Stimulated activated CD4-positive, alpha-beta T cell treated with anti-CD3 and anti-CD28 coated beads, Interleukin-1b, Interleukin-23, amount 100 ng/mL, for 4 hours (primary cell): ENCODE data around the gene SLC18A2.
"Not testable (repeated sequence)": the region's sequence is repeated elsewhere in the genome, so short reads cannot be mapped to it uniquely, and the experiment has no call there.

Experiments used
- DNase-seq, 2 donors: peaks; one replicate each; pipeline ENCODE4 v3.0.0-alpha.2; 2020; ENCODE audit warnings: low read depth in 2 of 2

The SLC18A2 gene

GRCh38 chr10:117240621-117241529 is at the start of gene SLC18A2:
Gene SLC18A2, plus strand, starts transcription at chr10:117241114. Its CDS starts 580 bp downstream, at chr10:117241694.
- no peak for DNase-seq

- DNase-seq = no peak
Measured at GRCh38 chr10:117197189-117197588, 43.7 kb upstream of the SLC18A2 start, which contains the start of gene KCNK18. Gene KCNK18, plus strand, starts transcription at chr10:117197489. Its CDS starts 0 bp downstream, at chr10:117197489.

- no peak for DNase-seq
Measured at GRCh38 chr10:117198088-117198487, 42.8 kb upstream of the SLC18A2 start.

GRCh38 chr10:117201826-117202225 is 39.1 kb upstream of the SLC18A2 start:
- DNase-seq = no peak

GRCh38 chr10:117204316-117204715 is 36.6 kb upstream of the SLC18A2 start:
- DNase-seq = no peak

GRCh38 chr10:117212176-117212575 is 28.7 kb upstream of the SLC18A2 start:
- DNase-seq = no peak

GRCh38 chr10:117214401-117214800 is 26.5 kb upstream of the SLC18A2 start:
- DNase-seq = no peak

GRCh38 chr10:117215079-117215478 is 25.8 kb upstream of the SLC18A2 start:
- no peak for DNase-seq

GRCh38 chr10:117216028-117216427 is 24.9 kb upstream of the SLC18A2 start:
- no peak for DNase-seq

GRCh38 chr10:117216611-117217195 is 24.2 kb upstream of the SLC18A2 start:
- DNase-seq = peak; percentile 58 to 71

- DNase-seq = no peak
Measured at GRCh38 chr10:117217196-117217761, 23.6 kb upstream of the SLC18A2 start.

GRCh38 chr10:117218654-117219053 is 22.3 kb upstream of the SLC18A2 start:
- DNase-seq = no peak

- DNase-seq = no peak
Measured at GRCh38 chr10:117221156-117221711, 19.7 kb upstream of the SLC18A2 start.

- DNase-seq = no peak
Measured at GRCh38 chr10:117222552-117222951, 18.4 kb upstream of the SLC18A2 start.

GRCh38 chr10:117222976-117223692 is 17.8 kb upstream of the SLC18A2 start:
- no peak for DNase-seq

GRCh38 chr10:117223693-117224430 is 17.1 kb upstream of the SLC18A2 start:
- DNase-seq = no peak

- DNase-seq = no peak
Measured at GRCh38 chr10:117224881-117225280, 16.0 kb upstream of the SLC18A2 start.

GRCh38 chr10:117226813-117227451 is 14.0 kb upstream of the SLC18A2 start:
- no peak for DNase-seq

- no peak for DNase-seq
Measured at GRCh38 chr10:117228210-117228609, 12.7 kb upstream of the SLC18A2 start.

- DNase-seq = not testable (repeated sequence)
Measured at GRCh38 chr10:117230107-117230506, 10.8 kb upstream of the SLC18A2 start.
